Immature natural killer cell (primary cell): ENCODE data around the gene MNT. TPM values are rescaled to one million over a fixed set of nuclear protein-coding genes. Genes with fewer than 3 reads are reported as not detected.

Source experiments
- DNase-seq, 3 donors: peaks; one replicate each; pipeline ENCODE4 v3.0.0; 2022; ENCODE audit warnings: mixed read lengths in 1 of 3
- H3K27ac Mint-ChIP-seq, 6 donors: one replicate each; pipeline ENCODE4 v1.8.0; 2020; ENCODE audit warnings: mixed read lengths in 6 of 6, mild to moderate bottlenecking in 5 of 6, inconsistent platforms in 4 of 6, moderate library complexity in 3 of 6
- H3K27me3 Mint-ChIP-seq, 3 donors: one replicate each; pipeline ENCODE4 v1.8.0; 2020 to 2021; ENCODE audit warnings: low read depth in 3 of 3, mild to moderate bottlenecking in 3 of 3, mixed read lengths in 3 of 3, moderate library complexity in 3 of 3, inconsistent platforms in 1 of 3
- H3K36me3 Mint-ChIP-seq, 3 donors: one replicate each; pipeline ENCODE4 v1.8.0; 2020; ENCODE audit warnings: mixed read lengths in 3 of 3, inconsistent platforms in 2 of 3, mild to moderate bottlenecking in 2 of 3
- H3K4me1 Mint-ChIP-seq, 2 donors: one replicate each; pipeline ENCODE4 v1.8.0; 2020; ENCODE audit warnings: inconsistent platforms in 2 of 2, mild to moderate bottlenecking in 2 of 2, mixed read lengths in 2 of 2, moderate library complexity in 1 of 2
- H3K4me3 Mint-ChIP-seq, 5 donors: one replicate each; pipeline ENCODE4 v1.8.0; 2020; ENCODE audit warnings: mild to moderate bottlenecking in 5 of 5, mixed read lengths in 5 of 5, inconsistent platforms in 3 of 5, moderate library complexity in 3 of 5
- H3K9me3 Mint-ChIP-seq, 6 donors: one replicate each; pipeline ENCODE4 v1.8.0; 2020; ENCODE audit warnings: mild to moderate bottlenecking in 6 of 6, mixed read lengths in 6 of 6, inconsistent platforms in 4 of 6, moderate library complexity in 3 of 6
- polyA plus RNA-seq, 3 donors: library from polyadenylated mRNA; unstranded; fragments of 300-500 nt; fragmentation: Illumina TruSeq; gene quantifications; one replicate each; pipeline ENCODE4 v1.2.3, GENCODE V29; 2021

MNT gene
- polyA plus RNA-seq, 3 donors from 2014 or later, result 0.10 to 1.1 (median 0.64) TPM

- Mint-ChIP-seq H3K27ac (peak overlapping the region in 1 of 6 donors; percentile 17), H3K4me1 (peaks cover 0 to 2% of the 10 kb centered on the region in 2 donors), H3K9me3 (no peaks in the 10 kb centered on the region), H3K4me3 (no peak overlapping the region), H3K36me3 (peaks cover 0 to 3% (median 3%) of the 10 kb centered on the region in 3 donors), H3K27me3 (no peaks in the 10 kb centered on the region)
- DNase-seq, result no peak
Observed at GRCh38 chr17:2377659-2378058, 23.2 kb downstream of the MNT start.

DNA sequence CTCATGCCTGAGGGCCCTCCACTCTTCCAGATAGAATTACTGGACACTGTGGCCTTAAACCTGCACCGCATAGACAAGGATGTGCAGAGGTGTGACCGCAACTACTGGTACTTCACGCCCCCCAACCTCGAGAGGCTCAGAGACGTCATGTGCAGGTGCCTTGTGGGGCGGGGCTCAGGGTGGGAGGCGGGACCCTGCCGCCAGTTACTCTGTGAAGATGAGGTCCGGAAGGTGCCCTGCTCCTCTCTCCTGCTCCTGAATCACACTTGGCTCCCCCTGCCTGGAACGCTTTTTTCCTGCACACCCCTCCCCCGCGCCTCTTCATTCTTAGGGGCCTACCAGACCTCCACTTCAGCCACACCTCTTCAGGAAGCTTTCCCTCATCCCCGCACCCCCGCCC, 24.8 kb downstream of the MNT start:
- H3K4me1 Mint-ChIP-seq, result no peaks in the 10 kb centered on the region
- H3K27ac Mint-ChIP-seq, result no peak overlapping the region
- H3K27me3 Mint-ChIP-seq, result peaks cover 0 to 1% (median 0%) of the 10 kb centered on the region in 3 donors
- no peak overlapping the region for H3K4me3 Mint-ChIP-seq
- no peak for DNase-seq
- no peaks in the 10 kb centered on the region for H3K9me3 Mint-ChIP-seq
- peaks cover 0 to 3% (median 3%) of the 10 kb centered on the region in 3 donors for H3K36me3 Mint-ChIP-seq

DNA sequence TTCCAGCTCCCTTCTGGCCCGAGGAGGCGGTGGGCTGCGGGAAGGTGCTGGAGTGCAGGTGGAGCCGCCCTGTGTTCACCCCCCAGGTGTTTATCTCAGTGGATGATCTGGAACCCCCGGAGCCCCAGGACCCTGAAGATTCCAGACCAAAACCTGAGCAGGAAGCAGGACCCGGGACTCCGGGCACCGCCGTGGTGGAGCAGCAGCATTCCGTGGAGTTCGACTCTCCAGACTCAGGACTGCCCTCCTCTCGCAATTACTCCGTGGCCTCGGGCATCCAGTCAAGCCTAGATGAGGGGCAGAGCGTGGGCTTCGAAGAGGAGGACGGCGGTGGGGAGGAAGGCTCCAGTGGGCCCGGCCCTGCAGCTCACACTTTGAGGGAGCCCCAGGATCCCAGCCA, 25.5 kb downstream of the MNT start:
- H3K4me3 Mint-ChIP-seq, result no peak overlapping the region
- peaks cover 0 to 3% (median 3%) of the 10 kb centered on the region in 3 donors for H3K36me3 Mint-ChIP-seq
- no peak for DNase-seq
- peaks cover 0 to 1% (median 0%) of the 10 kb centered on the region in 3 donors for H3K27me3 Mint-ChIP-seq
- no peaks in the 10 kb centered on the region for H3K9me3 Mint-ChIP-seq
- H3K4me1 Mint-ChIP-seq, result no peaks in the 10 kb centered on the region
- H3K27ac Mint-ChIP-seq, result no peak overlapping the region

DNA sequence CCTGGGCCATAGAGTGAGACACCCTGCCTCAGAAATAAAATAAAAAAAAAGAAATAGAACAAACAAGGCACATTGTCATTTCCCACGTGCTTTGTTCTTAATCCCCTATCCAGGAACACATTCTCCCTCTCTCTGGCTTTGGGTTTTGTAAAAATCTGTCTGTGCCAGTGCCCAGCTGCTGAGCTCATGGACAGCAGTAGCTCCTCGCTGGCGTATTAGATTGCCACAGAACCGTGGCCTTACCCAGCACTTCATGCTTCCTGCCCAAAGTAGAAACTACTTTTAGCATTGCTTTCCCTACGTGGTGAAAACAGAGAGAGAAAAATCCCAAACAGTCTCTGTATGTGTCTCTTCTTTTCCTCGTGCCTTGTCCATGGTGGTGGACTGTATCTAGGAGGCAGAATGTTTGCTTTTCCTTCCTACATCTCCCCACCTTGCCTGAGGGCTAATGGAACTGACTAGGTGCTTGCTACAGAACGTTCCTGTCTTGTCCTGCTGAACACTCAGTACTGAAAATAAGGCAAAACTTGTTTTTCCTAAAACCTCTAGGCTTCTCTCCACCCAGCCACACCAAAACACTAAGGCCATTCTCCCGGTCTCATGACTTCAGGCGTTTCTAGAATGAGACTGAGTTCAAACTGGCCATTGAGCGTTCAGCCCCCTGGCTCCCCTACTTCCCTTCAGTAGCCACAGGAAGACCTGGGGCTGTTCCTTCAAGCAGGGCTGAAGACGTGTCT, 26.1 kb downstream of the MNT start:
- Mint-ChIP-seq H3K27ac (peak overlapping the region in 2 of 6 donors; percentile 40 to 76), H3K27me3 (peaks cover 0 to 1% (median 0%) of the 10 kb centered on the region in 3 donors), H3K4me3 (no peak overlapping the region), H3K9me3 (no peaks in the 10 kb centered on the region), H3K4me1 (no peaks in the 10 kb centered on the region), H3K36me3 (peaks cover 0 to 3% (median 3%) of the 10 kb centered on the region in 3 donors)
- no peak for DNase-seq

GRCh38 chr17:2373179-2373578, 27.7 kb downstream of the MNT start:
- Mint-ChIP-seq H3K27me3 (peaks cover 0 to 3% (median 0%) of the 10 kb centered on the region in 3 donors), H3K27ac (no peak overlapping the region), H3K9me3 (no peaks in the 10 kb centered on the region), H3K36me3 (peaks cover 0 to 3% (median 3%) of the 10 kb centered on the region in 3 donors), H3K4me3 (no peak overlapping the region), H3K4me1 (no peaks in the 10 kb centered on the region)
- DNase-seq, result no peak

DNA sequence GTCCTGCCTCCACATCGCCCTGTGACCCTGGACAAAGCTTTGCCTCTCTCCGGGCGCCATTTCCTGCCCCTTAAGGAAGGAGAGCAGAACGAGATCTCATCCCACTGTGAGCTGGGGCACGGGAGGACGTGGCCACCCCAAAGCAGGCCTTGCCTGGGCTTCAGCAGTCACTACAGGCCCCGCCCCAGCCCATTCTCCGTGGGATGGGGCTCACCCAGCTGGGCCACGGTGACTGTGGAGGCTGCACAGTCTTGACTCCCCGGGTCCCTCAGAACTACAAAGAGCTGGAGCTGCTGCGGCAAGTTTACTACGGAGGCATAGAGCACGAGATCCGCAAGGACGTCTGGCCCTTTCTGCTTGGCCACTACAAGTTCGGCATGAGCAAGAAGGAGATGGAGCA, 28.2 kb downstream of the MNT start:
- Mint-ChIP-seq H3K27me3 (peaks cover 0 to 3% (median 0%) of the 10 kb centered on the region in 3 donors), H3K4me1 (no peaks in the 10 kb centered on the region), H3K4me3 (no peak overlapping the region), H3K27ac (no peak overlapping the region), H3K9me3 (no peaks in the 10 kb centered on the region), H3K36me3 (peaks cover 0 to 3% (median 3%) of the 10 kb centered on the region in 3 donors)
- no peak for DNase-seq

- H3K27me3 Mint-ChIP-seq, result peaks cover 0 to 3% (median 0%) of the 10 kb centered on the region in 3 donors
- H3K36me3 Mint-ChIP-seq, result peaks cover 0 to 3% (median 3%) of the 10 kb centered on the region in 3 donors
- DNase-seq, result no peak
- no peaks in the 10 kb centered on the region for H3K9me3 Mint-ChIP-seq
- H3K4me3 Mint-ChIP-seq, result no peak overlapping the region
- no peak overlapping the region for H3K27ac Mint-ChIP-seq
- no peaks in the 10 kb centered on the region for H3K4me1 Mint-ChIP-seq
Observed at GRCh38 chr17:2372180-2372579, 28.7 kb downstream of the MNT start.

GRCh38 chr17:2371183-2372130, 29.4 kb downstream of the MNT start:
- H3K9me3 Mint-ChIP-seq, result no peaks in the 10 kb centered on the region
- DNase-seq, result no peak
- H3K4me1 Mint-ChIP-seq, result no peaks in the 10 kb centered on the region
- no peak overlapping the region for H3K4me3 Mint-ChIP-seq
- H3K27me3 Mint-ChIP-seq, result peaks cover 0 to 3% (median 0%) of the 10 kb centered on the region in 3 donors
- no peak overlapping the region for H3K27ac Mint-ChIP-seq
- H3K36me3 Mint-ChIP-seq, result peaks cover 0 to 3% (median 3%) of the 10 kb centered on the region in 3 donors

DNA sequence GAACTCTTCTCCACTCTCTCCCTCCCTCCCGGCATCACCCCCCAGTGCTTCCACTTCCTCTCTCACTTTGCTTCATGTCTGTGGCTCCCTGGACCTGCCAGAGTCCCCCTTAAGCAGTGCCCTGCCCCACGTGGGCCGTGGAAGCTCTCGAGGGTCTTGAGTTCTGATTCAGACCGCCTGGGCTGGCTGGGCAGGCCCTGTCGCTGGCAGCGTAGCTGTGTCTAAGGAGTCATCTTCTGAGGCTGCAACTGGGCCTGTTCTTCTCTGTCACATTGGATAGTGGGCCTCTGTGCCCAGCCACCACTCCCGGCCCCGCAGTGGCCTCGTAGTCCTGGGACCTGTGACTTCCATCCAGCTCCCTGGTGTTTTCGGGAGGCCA, 30.7 kb downstream of the MNT start:
- Mint-ChIP-seq H3K27ac (no peak overlapping the region), H3K9me3 (no peaks in the 10 kb centered on the region), H3K4me3 (no peak overlapping the region), H3K4me1 (no peaks in the 10 kb centered on the region), H3K27me3 (peaks cover 0 to 3% (median 0%) of the 10 kb centered on the region in 3 donors), H3K36me3 (peaks cover 0 to 3% (median 3%) of the 10 kb centered on the region in 3 donors)
- DNase-seq, result no peak

GRCh38 chr17:2369551-2370210, 31.2 kb downstream of the MNT start:
- Mint-ChIP-seq H3K9me3 (no peaks in the 10 kb centered on the region), H3K27me3 (peaks cover 0 to 3% (median 0%) of the 10 kb centered on the region in 3 donors), H3K4me3 (no peak overlapping the region), H3K4me1 (no peaks in the 10 kb centered on the region), H3K27ac (no peak overlapping the region), H3K36me3 (peaks cover 0 to 3% (median 0%) of the 10 kb centered on the region in 3 donors)
- no peak for DNase-seq

DNA sequence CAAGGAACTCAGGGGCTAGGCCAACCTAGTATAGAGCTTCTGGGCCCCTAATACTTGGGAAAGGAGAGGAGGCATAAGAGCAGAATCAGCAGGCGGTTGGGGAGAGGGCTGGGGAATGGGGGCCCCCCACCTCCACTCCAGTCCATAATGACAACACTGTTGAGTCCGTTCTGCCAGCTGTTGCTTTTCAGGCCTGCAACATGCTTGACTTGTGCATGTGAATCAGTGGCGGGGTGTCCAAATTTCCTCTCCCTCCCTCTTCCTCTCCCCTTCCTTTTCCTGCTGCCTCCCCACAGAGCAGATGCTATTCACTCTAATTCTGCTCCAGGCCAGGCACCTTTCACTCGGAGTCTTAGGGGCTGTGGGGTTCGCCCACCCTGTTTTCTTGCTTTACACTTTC, 31.8 kb downstream of the MNT start:
- Mint-ChIP-seq H3K27ac (no peak overlapping the region), H3K9me3 (no peaks in the 10 kb centered on the region), H3K4me1 (no peaks in the 10 kb centered on the region), H3K27me3 (peaks cover 0 to 3% (median 0%) of the 10 kb centered on the region in 3 donors), H3K36me3 (peaks cover 0 to 3% (median 0%) of the 10 kb centered on the region in 3 donors), H3K4me3 (no peak overlapping the region)
- no peak for DNase-seq

DNA sequence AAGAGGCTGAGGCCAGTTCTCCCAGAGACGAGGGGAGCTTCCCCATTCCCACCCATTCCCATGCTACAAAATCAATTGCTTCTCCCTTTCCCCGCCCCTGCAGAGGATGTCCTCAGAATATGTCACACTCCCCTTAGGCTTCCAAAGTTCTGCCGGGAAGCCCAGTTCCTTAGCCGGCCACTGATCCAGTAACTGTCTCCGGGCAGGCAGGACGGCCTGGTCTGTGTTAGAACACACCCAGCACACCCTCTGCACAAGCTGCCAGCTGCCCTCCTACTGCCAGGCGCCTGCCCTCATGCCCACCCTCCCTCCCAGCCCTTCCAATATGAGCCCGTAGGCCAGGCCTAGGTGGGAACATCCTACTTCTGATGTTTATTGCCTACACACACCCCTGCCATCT, 32.5 kb downstream of the MNT start:
- no peak overlapping the region for H3K4me3 Mint-ChIP-seq
- DNase-seq, result no peak
- no peaks in the 10 kb centered on the region for H3K4me1 Mint-ChIP-seq
- H3K27ac Mint-ChIP-seq, result no peak overlapping the region
- H3K36me3 Mint-ChIP-seq, result peaks cover 0 to 3% (median 0%) of the 10 kb centered on the region in 3 donors
- H3K9me3 Mint-ChIP-seq, result no peaks in the 10 kb centered on the region
- H3K27me3 Mint-ChIP-seq, result peaks cover 0 to 3% (median 0%) of the 10 kb centered on the region in 3 donors

DNA sequence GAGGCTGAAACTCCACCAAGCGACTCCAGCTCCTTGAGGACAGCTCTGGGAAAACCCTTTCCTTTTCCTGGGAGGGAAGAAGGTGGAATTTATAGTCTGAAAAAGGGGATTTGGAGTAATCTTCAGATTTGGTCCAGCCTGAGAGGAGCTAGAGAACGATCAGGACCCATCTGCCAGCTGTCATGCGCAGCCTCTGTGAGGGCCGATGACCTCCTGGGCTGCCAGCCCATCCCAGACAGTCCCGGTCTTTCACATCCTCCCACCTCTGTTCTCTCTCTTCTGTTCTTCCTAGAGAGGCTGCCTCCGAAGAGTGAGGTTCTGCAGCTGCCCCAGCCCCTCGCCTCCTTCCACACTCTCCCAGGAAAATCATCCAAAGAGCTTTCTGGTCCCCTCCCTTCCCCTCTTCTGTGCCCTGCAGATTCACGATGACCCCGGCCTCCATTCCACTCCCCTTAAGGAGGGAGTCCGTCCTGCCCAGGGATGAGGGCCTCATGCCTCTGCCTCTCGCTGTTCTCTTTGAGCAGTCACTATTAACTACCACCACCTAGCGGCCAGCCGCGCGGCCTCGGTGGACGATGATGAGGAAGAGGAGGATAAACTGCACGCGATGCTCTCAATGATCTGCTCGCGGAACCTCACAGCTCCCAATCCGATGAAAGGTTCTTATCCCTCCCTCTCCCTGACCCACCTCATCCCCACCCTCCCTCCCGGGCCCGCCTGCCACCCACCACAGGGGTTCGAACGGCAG, 33.9 kb downstream of the MNT start:
- Mint-ChIP-seq H3K27me3 (peaks cover 0 to 4% (median 0%) of the 10 kb centered on the region in 3 donors), H3K4me1 (no peaks in the 10 kb centered on the region), H3K36me3 (no peaks in the 10 kb centered on the region), H3K4me3 (no peak overlapping the region), H3K27ac (no peak overlapping the region), H3K9me3 (no peaks in the 10 kb centered on the region)
- no peak for DNase-seq
